HepG2 (cell line): ENCODE data around the gene TTC32. TPM values are rescaled to one million over a fixed set of nuclear protein-coding genes. Genes with fewer than 3 reads are reported as not detected.

ENCODE experiments used
- CENPX ChIP-seq: sonication (generic); formaldehyde crosslinking; IDR thresholded peaks from 2 replicates; pipeline ENCODE4 v1.9.0; 2021; ENCODE audit warnings: mild to moderate bottlenecking, missing genetic modification reagents, moderate library complexity
- MED1 ChIP-seq: sonication (generic); formaldehyde crosslinking; IDR thresholded peaks from 2 replicates; pipeline ENCODE4 v1.4.0; 2020; ENCODE audit warnings: missing genetic modification reagents
- MZF1 ChIP-seq: sonication (generic); formaldehyde crosslinking; IDR thresholded peaks from 2 replicates; pipeline ENCODE4 v1.8.1; 2023; ENCODE audit warnings: mild to moderate bottlenecking, missing genetic modification reagents, borderline replicate concordance
- RBM22 ChIP-seq: fragments of 200-400 bp; formaldehyde crosslinking; optimal IDR thresholded peaks from 2 replicates; pipeline ENCODE3; 2017; ENCODE audit warnings: mild to moderate bottlenecking, low read length, moderate library complexity
- ZBTB3 ChIP-seq: sonication (generic); formaldehyde crosslinking; IDR thresholded peaks from 2 replicates; pipeline ENCODE4 v1.4.0; 2020; ENCODE audit warnings: low read depth, mild to moderate bottlenecking, moderate library complexity, missing genetic modification reagents, borderline replicate concordance
- ZBTB42 ChIP-seq: sonication (generic); formaldehyde crosslinking; IDR thresholded peaks from 2 replicates; pipeline ENCODE4 v1.5.0; 2020; ENCODE audit warnings: mild to moderate bottlenecking, missing genetic modification reagents
- ZNF234 ChIP-seq: sonication (generic); formaldehyde crosslinking; conservative IDR thresholded peaks from 2 replicates; pipeline ENCODE4 v1.5.1; 2020; ENCODE audit warnings: mild to moderate bottlenecking, missing genetic modification reagents
- polyA plus RNA-seq, 8 experiments: library from polyadenylated mRNA; depleted of rRNA in 3 of 8; stranded (reverse) in 7 of 8; unstranded in 1 of 8; fragments of >200 nt; fragmentation: Illumina TruSeq in 4 of 8; extraction: Trizol in 4 of 8; gene quantifications; 2 replicates each; pipeline versions ENCODE4 v1.2.1 to v1.2.3, GENCODE V29; 2011 to 2016; ENCODE audit warnings: low read depth in 4 of 8, missing spikeins in 1 of 8, mixed read lengths in 1 of 8; ENCODE audit not compliant: insufficient read depth in 1 of 8
- total RNA-seq, 5 experiments: library from RNA; depleted of rRNA; stranded (reverse); fragments of >200 nt; fragmentation: Illumina TruSeq; extraction: Trizol; gene quantifications; 2 replicates each; pipeline ENCODE4 v1.2.3, GENCODE V29; 2016; ENCODE audit warnings: low read depth in 1 of 5
- TF ChIP-seq, protein P1 (sequence below): sonication (generic); formaldehyde crosslinking; IDR thresholded peaks from 2 replicates; pipeline ENCODE4 v1.4.0; 2020; ENCODE audit warnings: low read depth, mild to moderate bottlenecking, missing genetic modification reagents
- TF ChIP-seq, protein P2 (sequence below): sonication (generic); formaldehyde crosslinking; IDR thresholded peaks from 2 replicates; pipeline ENCODE4 v1.4.0; 2020; ENCODE audit warnings: missing genetic modification reagents, borderline replicate concordance
- TF ChIP-seq, protein P3 (sequence below): sonication (generic); formaldehyde crosslinking; IDR thresholded peaks from 2 replicates; pipeline ENCODE4 v1.5.0; 2020; ENCODE audit warnings: mild to moderate bottlenecking, missing genetic modification reagents
- TF ChIP-seq, protein P4 (sequence below): sonication (generic); formaldehyde crosslinking; IDR thresholded peaks from 2 replicates; pipeline ENCODE4 v1.4.0; 2020; ENCODE audit warnings: missing genetic modification reagents, low read depth, mild to moderate bottlenecking, borderline replicate concordance

Gene TTC32
- total and polyA plus RNA-seq, 2 of the 13 experiments (the other 11 are each of a cell fraction or from before 2014, with no cell fraction given) = 21.6 to 38.3 TPM

DNA sequence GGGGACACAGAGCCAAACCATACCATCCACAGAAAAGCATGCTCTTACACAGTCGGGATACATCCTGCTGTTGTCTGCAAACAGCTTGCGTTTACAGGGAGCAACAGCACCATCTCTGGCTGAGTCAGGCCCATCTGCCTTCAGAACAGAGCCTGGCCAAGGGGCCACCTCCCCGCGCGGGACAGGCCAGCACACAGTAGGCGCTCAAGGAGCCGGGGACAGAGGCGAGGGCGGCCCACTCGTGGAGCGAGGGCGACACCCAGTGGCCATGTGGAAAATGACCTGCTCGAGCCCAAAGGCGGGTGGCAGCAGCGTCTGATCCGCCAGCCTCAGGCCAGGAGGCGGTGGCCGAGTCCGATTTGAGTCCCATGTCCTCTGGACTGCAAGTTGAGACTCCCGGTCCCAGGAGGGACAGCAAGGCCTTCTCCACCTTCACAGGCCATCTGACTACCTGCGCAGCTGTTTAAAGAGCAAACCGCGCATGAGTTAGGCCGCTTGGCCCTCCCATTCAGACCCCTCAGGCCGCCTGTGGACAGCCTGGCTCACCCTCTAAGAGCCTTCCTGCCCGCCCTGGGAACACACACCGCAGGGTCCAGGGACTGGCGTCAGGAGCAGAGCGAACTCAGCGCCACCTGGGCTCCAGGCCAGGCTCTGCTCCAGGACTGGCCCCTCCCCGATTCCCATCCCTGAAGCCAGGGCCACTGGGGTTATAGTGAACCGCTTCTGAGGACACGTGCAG lies 38.3 kb downstream of the TTC32 start (continued):
- TF ChIP-seq, protein P1, sequence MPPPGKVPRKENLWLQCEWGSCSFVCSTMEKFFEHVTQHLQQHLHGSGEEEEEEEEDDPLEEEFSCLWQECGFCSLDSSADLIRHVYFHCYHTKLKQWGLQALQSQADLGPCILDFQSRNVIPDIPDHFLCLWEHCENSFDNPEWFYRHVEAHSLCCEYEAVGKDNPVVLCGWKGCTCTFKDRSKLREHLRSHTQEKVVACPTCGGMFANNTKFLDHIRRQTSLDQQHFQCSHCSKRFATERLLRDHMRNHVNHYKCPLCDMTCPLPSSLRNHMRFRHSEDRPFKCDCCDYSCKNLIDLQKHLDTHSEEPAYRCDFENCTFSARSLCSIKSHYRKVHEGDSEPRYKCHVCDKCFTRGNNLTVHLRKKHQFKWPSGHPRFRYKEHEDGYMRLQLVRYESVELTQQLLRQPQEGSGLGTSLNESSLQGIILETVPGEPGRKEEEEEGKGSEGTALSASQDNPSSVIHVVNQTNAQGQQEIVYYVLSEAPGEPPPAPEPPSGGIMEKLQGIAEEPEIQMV = peak; percentile 69; the same call in 1 of the 2 replicates
- TF ChIP-seq, protein P2, sequence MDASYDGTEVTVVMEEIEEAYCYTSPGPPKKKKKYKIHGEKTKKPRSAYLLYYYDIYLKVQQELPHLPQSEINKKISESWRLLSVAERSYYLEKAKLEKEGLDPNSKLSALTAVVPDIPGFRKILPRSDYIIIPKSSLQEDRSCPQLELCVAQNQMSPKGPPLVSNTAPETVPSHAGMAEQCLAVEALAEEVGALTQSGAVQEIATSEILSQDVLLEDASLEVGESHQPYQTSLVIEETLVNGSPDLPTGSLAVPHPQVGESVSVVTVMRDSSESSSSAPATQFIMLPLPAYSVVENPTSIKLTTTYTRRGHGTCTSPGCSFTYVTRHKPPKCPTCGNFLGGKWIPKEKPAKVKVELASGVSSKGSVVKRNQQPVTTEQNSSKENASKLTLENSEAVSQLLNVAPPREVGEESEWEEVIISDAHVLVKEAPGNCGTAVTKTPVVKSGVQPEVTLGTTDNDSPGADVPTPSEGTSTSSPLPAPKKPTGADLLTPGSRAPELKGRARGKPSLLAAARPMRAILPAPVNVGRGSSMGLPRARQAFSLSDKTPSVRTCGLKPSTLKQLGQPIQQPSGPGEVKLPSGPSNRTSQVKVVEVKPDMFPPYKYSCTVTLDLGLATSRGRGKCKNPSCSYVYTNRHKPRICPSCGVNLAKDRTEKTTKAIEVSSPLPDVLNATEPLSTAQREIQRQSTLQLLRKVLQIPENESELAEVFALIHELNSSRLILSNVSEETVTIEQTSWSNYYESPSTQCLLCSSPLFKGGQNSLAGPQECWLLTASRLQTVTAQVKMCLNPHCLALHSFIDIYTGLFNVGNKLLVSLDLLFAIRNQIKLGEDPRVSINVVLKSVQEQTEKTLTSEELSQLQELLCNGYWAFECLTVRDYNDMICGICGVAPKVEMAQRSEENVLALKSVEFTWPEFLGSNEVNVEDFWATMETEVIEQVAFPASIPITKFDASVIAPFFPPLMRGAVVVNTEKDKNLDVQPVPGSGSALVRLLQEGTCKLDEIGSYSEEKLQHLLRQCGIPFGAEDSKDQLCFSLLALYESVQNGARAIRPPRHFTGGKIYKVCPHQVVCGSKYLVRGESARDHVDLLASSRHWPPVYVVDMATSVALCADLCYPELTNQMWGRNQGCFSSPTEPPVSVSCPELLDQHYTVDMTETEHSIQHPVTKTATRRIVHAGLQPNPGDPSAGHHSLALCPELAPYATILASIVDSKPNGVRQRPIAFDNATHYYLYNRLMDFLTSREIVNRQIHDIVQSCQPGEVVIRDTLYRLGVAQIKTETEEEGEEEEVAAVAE = peak; percentile 74
- TF ChIP-seq, protein P3, sequence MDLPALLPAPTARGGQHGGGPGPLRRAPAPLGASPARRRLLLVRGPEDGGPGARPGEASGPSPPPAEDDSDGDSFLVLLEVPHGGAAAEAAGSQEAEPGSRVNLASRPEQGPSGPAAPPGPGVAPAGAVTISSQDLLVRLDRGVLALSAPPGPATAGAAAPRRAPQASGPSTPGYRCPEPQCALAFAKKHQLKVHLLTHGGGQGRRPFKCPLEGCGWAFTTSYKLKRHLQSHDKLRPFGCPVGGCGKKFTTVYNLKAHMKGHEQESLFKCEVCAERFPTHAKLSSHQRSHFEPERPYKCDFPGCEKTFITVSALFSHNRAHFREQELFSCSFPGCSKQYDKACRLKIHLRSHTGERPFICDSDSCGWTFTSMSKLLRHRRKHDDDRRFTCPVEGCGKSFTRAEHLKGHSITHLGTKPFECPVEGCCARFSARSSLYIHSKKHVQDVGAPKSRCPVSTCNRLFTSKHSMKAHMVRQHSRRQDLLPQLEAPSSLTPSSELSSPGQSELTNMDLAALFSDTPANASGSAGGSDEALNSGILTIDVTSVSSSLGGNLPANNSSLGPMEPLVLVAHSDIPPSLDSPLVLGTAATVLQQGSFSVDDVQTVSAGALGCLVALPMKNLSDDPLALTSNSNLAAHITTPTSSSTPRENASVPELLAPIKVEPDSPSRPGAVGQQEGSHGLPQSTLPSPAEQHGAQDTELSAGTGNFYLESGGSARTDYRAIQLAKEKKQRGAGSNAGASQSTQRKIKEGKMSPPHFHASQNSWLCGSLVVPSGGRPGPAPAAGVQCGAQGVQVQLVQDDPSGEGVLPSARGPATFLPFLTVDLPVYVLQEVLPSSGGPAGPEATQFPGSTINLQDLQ (CRISPR knock-in tag) = no peak; the same call in 1 of the 2 replicates
- TF ChIP-seq, protein P4, sequence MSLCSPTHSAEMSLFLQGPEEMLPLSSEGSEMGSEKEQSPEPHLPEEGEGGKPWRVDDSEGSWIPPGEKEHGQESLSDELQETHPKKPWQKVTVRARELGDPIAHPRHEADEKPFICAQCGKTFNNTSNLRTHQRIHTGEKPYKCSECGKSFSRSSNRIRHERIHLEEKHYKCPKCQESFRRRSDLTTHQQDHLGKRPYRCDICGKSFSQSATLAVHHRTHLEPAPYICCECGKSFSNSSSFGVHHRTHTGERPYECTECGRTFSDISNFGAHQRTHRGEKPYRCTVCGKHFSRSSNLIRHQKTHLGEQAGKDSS (CRISPR knock-in tag) = peak; percentile 88
- TF ChIP-seq ZNF234 (CRISPR knock-in tag) (no peak), CENPX (CRISPR knock-in tag) (no peak), ZBTB3 (CRISPR knock-in tag) (no peak), MZF1 (CRISPR knock-in tag) (0 out of 2 replicates have a peak, but pooled peaks have one; percentile 38), RBM22 (no peak), MED1 (CRISPR knock-in tag) (no peak; the same call in 1 of the 2 replicates), ZBTB42 (CRISPR knock-in tag) (0 out of 2 replicates have a peak, but pooled peaks have one; percentile 75)
- TF ChIP-seq, all 625 proteins: peak for 273
